Neural progenitor cell (in vitro differentiated cells): ENCODE data around the gene LCAT. TPM values are rescaled to one million over a fixed set of nuclear protein-coding genes. Genes with fewer than 3 reads are reported as not detected.

Experiments used
- DNase-seq: peaks from one replicate; pipeline ENCODE4 v3.0.0-alpha.2; 2016; ENCODE audit warnings: low spot score
- H2AFZ ChIP-seq: fragments of 200-600 bp; sonication (generic); replicated peaks from 2 replicates; pipeline ENCODE4 v1.6.1; 2016; ENCODE audit warnings: antibody characterized with exemption
- H3F3A ChIP-seq: fragments of 200-600 bp; sonication (generic); 2 replicates; pipeline ENCODE4 v1.6.1; 2016; ENCODE audit warnings: antibody characterized with exemption, low read depth
- H3K27ac ChIP-seq: fragments of 200-600 bp; sonication (generic); 2 replicates; pipeline ENCODE4 v1.5.1; 2016; ENCODE audit warnings: mild to moderate bottlenecking
- H3K27me3 ChIP-seq: fragments of 200-600 bp; sonication (generic); 2 replicates; pipeline ENCODE4 v1.6.1; 2016; ENCODE audit warnings: mild to moderate bottlenecking, moderate library complexity
- H3K36me3 ChIP-seq: fragments of 200-600 bp; sonication (generic); 2 replicates; pipeline ENCODE4 v1.5.1; 2016
- H3K4me1 ChIP-seq: fragments of 200-600 bp; sonication (generic); 2 replicates; pipeline ENCODE4 v1.6.1; 2016; ENCODE audit warnings: mixed run types
- H3K4me2 ChIP-seq: fragments of 200-600 bp; sonication (generic); 2 replicates; pipeline ENCODE4 v1.6.1; 2016
- H3K4me3 ChIP-seq: fragments of 200-600 bp; sonication (generic); 2 replicates; pipeline ENCODE4 v1.5.1; 2016
- H3K79me2 ChIP-seq: fragments of 200-600 bp; sonication (generic); 2 replicates; pipeline ENCODE4 v1.6.1; 2016; ENCODE audit warnings: low read depth
- H3K9ac ChIP-seq: fragments of 200-600 bp; sonication (generic); 2 replicates; pipeline ENCODE4 v1.6.1; 2016
- H3K9me3 ChIP-seq: fragments of 200-600 bp; sonication (generic); 2 replicates; pipeline ENCODE4 v1.5.1; 2016; ENCODE audit warnings: low read depth
- H4K20me1 ChIP-seq: fragments of 200-600 bp; sonication (generic); 2 replicates; pipeline ENCODE4 v1.6.1; 2016; ENCODE audit warnings: low read depth
- H3K27ac Mint-ChIP-seq: 3 replicates; pipeline ENCODE4 v1.8.0; 2021; ENCODE audit warnings: mixed read lengths
- H3K27me3 Mint-ChIP-seq: 2 replicates; pipeline ENCODE4 v1.8.0; 2022; ENCODE audit warnings: low read depth, mild to moderate bottlenecking, inconsistent platforms, moderate library complexity, mixed read lengths; ENCODE audit not compliant: insufficient read depth
- H3K36me3 Mint-ChIP-seq: 3 replicates; pipeline ENCODE4 v1.8.0; 2021; ENCODE audit warnings: mixed read lengths
- H3K4me1 Mint-ChIP-seq: 3 replicates; pipeline ENCODE4 v1.8.0; 2021; ENCODE audit warnings: mixed read lengths
- H3K4me3 Mint-ChIP-seq: 3 replicates; pipeline ENCODE4 v1.8.0; 2021; ENCODE audit warnings: mild to moderate bottlenecking, moderate library complexity, mixed read lengths
- H3K9me3 Mint-ChIP-seq: 3 replicates; pipeline ENCODE4 v1.8.0; 2020; ENCODE audit warnings: mixed read lengths
- CTCF ChIP-seq: fragments of 200-600 bp; sonication (generic); IDR thresholded peaks from 2 replicates; pipeline ENCODE4 v1.5.1; 2017; ENCODE audit warnings: antibody characterized with exemption, mild to moderate bottlenecking
- EZH2 ChIP-seq: fragments of 200-600 bp; sonication (generic); IDR thresholded peaks from 2 replicates; pipeline ENCODE4 v1.6.1; 2017; ENCODE audit warnings: antibody characterized with exemption, mild to moderate bottlenecking, moderate library complexity
- EZH2phosphoT487 ChIP-seq: fragments of 200-600 bp; sonication (generic); IDR thresholded peaks from 2 replicates; pipeline ENCODE4 v1.6.1; 2017; ENCODE audit warnings: antibody characterized with exemption
- total RNA-seq: library from RNA; depleted of rRNA; stranded (reverse); fragments of >200 nt; gene quantifications from 2 replicates; pipeline ENCODE4 v1.2.3, GENCODE V29; 2015; ENCODE audit warnings: low replicate concordance

The LCAT gene
- total RNA-seq, 1 donor from 2014 or later, result 1.5 TPM

DNA sequence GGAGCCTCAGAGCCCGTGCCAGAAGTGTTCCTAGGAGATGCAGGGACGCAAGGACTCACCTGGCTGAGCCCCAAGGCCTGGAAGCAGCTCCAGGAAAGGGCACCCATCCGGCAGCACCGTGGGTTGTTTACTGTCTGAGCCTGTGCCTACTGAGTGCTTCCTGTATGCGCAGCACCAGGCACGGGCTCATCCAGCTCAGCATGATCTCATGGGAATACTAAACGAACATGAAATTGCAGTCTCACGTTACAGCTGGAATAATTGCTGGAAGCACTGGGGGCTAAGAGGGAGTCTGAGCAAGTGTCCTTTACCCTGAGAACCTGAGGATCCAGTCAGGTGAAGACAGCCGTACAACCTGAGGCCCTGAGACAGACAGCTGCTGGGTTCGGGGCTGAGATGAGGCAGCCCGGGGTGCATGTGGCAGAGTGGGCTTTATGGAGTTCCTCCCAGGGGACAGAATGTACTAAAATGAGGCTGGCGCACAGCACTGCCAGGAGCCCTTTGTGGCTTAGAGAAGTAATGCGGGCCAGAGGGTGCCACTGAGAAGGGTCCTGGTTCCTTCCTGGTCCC lies 17.7 kb downstream of the LCAT start:
- Mint-ChIP-seq H3K36me3 (peaks cover 6% of the 10 kb centered on the region), H3K4me3 (no peak overlapping the region), H3K27me3 (peaks cover 2% of the 10 kb centered on the region), H3K4me1 (no peaks in the 10 kb centered on the region), H3K9me3 (no peaks in the 10 kb centered on the region), H3K27ac (no peak overlapping the region)
- Histone ChIP-seq H3K27me3 (no peaks in the 10 kb centered on the region), H3K4me3 (no peak overlapping the region), H3K4me1 (no peaks in the 10 kb centered on the region), H3K79me2 (no peaks in the 10 kb centered on the region), H4K20me1 (peaks cover 63% of the 10 kb centered on the region), H3K27ac (no peak overlapping the region), H3K9me3 (no peaks in the 10 kb centered on the region), H3F3A (no peaks in the 10 kb centered on the region), H3K36me3 (no peaks in the 10 kb centered on the region), H3K9ac (no peak overlapping the region), H2AFZ (no peak overlapping the region), H3K4me2 (no peak overlapping the region)
- no peak for DNase-seq
- TF ChIP-seq CTCF (peak; percentile 7), EZH2 (no peak)

DNA sequence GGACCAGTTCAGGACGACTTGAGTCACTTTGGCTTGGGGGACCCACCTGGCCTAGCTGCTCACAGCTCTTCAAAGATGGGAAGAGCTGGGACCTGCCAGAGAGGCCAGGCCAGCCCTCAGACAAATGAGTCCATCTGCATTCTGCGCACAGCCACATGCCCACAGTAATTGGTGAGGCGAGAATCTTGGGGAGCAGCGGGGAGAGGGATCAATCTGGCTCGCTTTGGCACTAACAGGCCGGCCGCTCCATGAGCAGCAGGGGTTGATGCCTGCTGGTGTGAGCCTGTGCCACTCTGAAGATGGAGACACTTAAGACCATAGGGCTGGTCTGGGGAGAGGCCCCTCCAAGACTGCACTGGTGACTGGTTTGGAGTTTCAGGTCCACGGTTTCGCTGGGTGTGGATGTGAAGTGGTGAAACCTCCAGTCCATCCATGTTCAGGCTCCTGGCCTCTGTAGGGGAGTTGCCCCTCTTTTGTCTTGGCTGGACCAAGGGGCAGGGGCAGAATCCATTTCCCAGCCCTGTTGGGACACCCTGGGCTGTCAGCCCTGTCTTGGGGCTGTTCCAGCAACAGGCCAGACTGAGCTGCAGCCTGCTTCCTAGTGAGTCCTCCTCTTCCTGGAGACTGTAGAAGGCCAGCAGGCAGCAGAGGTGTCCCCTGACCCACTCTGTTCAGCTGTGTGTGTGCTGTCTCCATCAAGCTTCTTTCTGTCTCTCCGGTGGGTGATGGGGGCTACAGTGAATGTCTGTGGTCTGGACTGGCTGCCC lies 19.6 kb downstream of the LCAT start:
- no peak overlapping the region for H3K9ac ChIP-seq
- no peaks in the 10 kb centered on the region for H3K36me3 ChIP-seq

DNA sequence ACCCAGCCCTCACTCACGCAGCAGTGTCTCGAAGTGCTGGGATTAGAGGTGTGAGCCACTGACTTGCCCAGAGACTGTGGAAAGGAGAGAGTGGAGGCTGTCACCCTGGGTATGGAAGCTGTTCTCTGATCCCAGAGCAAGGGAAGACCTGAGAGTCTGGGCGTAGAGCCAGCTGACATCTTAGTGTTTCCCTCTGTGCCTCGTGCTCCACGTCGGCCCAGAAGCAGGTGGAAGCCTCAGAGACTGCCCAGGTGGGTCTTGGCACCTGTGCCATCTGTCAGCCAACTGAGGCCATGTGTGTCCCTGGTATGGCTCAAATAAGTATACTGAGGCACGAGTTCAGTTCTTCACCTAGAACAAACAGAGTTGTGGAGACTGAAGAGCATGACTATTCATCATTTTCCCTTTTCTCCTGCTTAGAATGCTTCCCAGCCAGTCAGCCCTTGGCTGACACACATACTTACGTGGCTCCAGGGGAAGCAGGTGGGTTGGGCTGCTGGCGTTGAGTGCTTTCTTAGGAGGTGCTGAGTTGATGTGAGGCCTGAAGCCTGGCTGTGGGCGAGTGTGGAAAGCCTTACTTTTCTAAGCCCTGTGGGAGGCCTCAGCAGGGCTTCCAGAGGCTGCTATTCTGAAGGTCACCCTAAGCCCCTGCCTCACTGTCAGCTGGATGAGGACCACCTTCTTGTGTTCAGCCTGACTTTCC lies 20.4 kb downstream of the LCAT start:
- H3K9ac ChIP-seq, result no peak overlapping the region
- no peak overlapping the region for H3K27ac ChIP-seq
- H3K9me3 ChIP-seq, result no peaks in the 10 kb centered on the region
- H3K4me3 ChIP-seq, result no peak overlapping the region
- no peak overlapping the region for H3K27ac Mint-ChIP-seq
- H3K4me3 Mint-ChIP-seq, result no peak overlapping the region
- no peaks in the 10 kb centered on the region for H3K36me3 ChIP-seq
- no peak for DNase-seq
- H3K4me2 ChIP-seq, result no peak overlapping the region
- H4K20me1 ChIP-seq, result peaks cover 77% of the 10 kb centered on the region
- no peaks in the 10 kb centered on the region for H3K27me3 Mint-ChIP-seq
- H3K36me3 Mint-ChIP-seq, result peaks cover 4% of the 10 kb centered on the region
- H3K27me3 ChIP-seq, result no peaks in the 10 kb centered on the region
- no peaks in the 10 kb centered on the region for H3K79me2 ChIP-seq
- no peak overlapping the region for H2AFZ ChIP-seq
- no peaks in the 10 kb centered on the region for H3K9me3 Mint-ChIP-seq
- TF ChIP-seq EZH2, result no peak
- TF ChIP-seq CTCF, result no peak
- no peak for TF ChIP-seq EZH2phosphoT487
- H3K4me1 ChIP-seq, result no peaks in the 10 kb centered on the region
- no peaks in the 10 kb centered on the region for H3K4me1 Mint-ChIP-seq
- H3F3A ChIP-seq, result no peaks in the 10 kb centered on the region

More for the DNA sequence above, 19.6 kb downstream of the LCAT start:
- H3K4me3 Mint-ChIP-seq, result no peak overlapping the region
- no peak overlapping the region for H3K27ac ChIP-seq
- H3K4me3 ChIP-seq, result no peak overlapping the region
- H3K9me3 ChIP-seq, result no peaks in the 10 kb centered on the region
- no peak overlapping the region for H2AFZ ChIP-seq
- no peaks in the 10 kb centered on the region for H3F3A ChIP-seq
- no peaks in the 10 kb centered on the region for H3K27me3 ChIP-seq
- H3K9me3 Mint-ChIP-seq, result no peaks in the 10 kb centered on the region
- H3K79me2 ChIP-seq, result no peaks in the 10 kb centered on the region
- TF ChIP-seq CTCF, result no peak
- no peak for TF ChIP-seq EZH2phosphoT487
- TF ChIP-seq EZH2, result no peak
- no peak for DNase-seq
- no peaks in the 10 kb centered on the region for H3K4me1 ChIP-seq
- H4K20me1 ChIP-seq, result peaks cover 74% of the 10 kb centered on the region
- H3K27me3 Mint-ChIP-seq, result no peaks in the 10 kb centered on the region
- no peaks in the 10 kb centered on the region for H3K4me1 Mint-ChIP-seq
- H3K27ac Mint-ChIP-seq, result no peak overlapping the region
- peaks cover 4% of the 10 kb centered on the region for H3K36me3 Mint-ChIP-seq
- no peak overlapping the region for H3K4me2 ChIP-seq
